K562 (cell line): Measurements from ENCODE around the gene IER3IP1. TPM values are rescaled to one million over a fixed set of nuclear protein-coding genes. Genes with fewer than 3 reads are reported as not detected.

ENCODE experiments used
- ARHGAP35 ChIP-seq: fragments of 450-650 bp; IDR thresholded peaks from 2 replicates; pipeline ENCODE4 v1.6.1; 2018; ENCODE audit not compliant: partially characterized antibody
- ARNT ChIP-seq, 2 experiments: fragments of 450-650 bp; IDR thresholded peaks; 2 replicates each; pipeline ENCODE4 v1.6.1; 2016; ENCODE audit warnings: mild to moderate bottlenecking in 1 of 2
- C11orf30 ChIP-seq: fragments of 450-650 bp; IDR thresholded peaks from 2 replicates; pipeline ENCODE4 v1.6.1; 2016; ENCODE audit warnings: low read depth, mild to moderate bottlenecking
- CBX2 ChIP-seq: fragments of 200-600 bp; sonication (generic); IDR thresholded peaks from one replicate; pipeline ENCODE4 v1.6.1; 2012; ENCODE audit warnings: mild to moderate bottlenecking, low read length, inconsistent platforms; ENCODE audit not compliant: insufficient read depth, poor library complexity, severe bottlenecking
- CEBPB ChIP-seq: fragments of 450-650 bp; IDR thresholded peaks from 2 replicates; pipeline ENCODE4 v1.6.1; 2016; ENCODE audit warnings: missing genetic modification characterization, missing compliant biosample characterization
- CEBPG ChIP-seq, 3 experiments: fragments of 200-800 bp in 1 of 3; sonication (Bioruptor generic) in 1 of 3; sonication (generic) in 1 of 3; formaldehyde crosslinking in 1 of 3; IDR thresholded peaks in 2 of 3; conservative IDR thresholded peaks in 1 of 3; 2 replicates each; pipeline versions ENCODE4 v1.6.1 to v1.8.0; 2016 to 2022; ENCODE audit warnings: missing compliant biosample characterization in 2 of 3, missing genetic modification characterization in 2 of 3, mild to moderate bottlenecking in 1 of 3, missing genetic modification reagents in 1 of 3
- CHD1 ChIP-seq: fragments of 200-600 bp; sonication (generic); IDR thresholded peaks from one replicate; pipeline ENCODE4 v1.6.1; 2012; ENCODE audit warnings: mild to moderate bottlenecking, moderate library complexity, low read length, inconsistent platforms
- ELF1 ChIP-seq: fragments of 200-800 bp; sonication (Bioruptor generic); IDR thresholded peaks from 2 replicates; pipeline ENCODE4 v1.6.1; 2016; ENCODE audit warnings: missing genetic modification characterization, missing compliant biosample characterization
- ELK3 ChIP-seq: fragments of 450-650 bp; formaldehyde crosslinking; IDR thresholded peaks from 2 replicates; pipeline ENCODE4 v1.4.0; 2020; ENCODE audit warnings: mild to moderate bottlenecking
- ESRRA ChIP-seq: fragments of 450-650 bp; IDR thresholded peaks from 2 replicates; pipeline ENCODE4 v1.6.1; 2014; ENCODE audit warnings: low read depth, mild to moderate bottlenecking, moderate library complexity, borderline replicate concordance
- HSF4 ChIP-seq: fragments of 250-450 bp; sonication (Bioruptor Pico); IDR thresholded peaks from 2 replicates; pipeline ENCODE4 v2.1.2; 2022; ENCODE audit warnings: mild to moderate bottlenecking, moderate library complexity, borderline replicate concordance
- KDM1A ChIP-seq, 2 experiments: fragments of 450-650 bp; IDR thresholded peaks; 2 replicates each; pipeline ENCODE4 v1.6.1; 2016; ENCODE audit warnings: mild to moderate bottlenecking in 2 of 2
- MCM2 ChIP-seq: fragments of 450-650 bp; IDR thresholded peaks from 2 replicates; pipeline ENCODE4 v1.6.1; 2017; ENCODE audit warnings: low read depth, mild to moderate bottlenecking
- PHB2 ChIP-seq: fragments of 450-650 bp; IDR thresholded peaks from 2 replicates; pipeline ENCODE4 v1.6.1; 2017; ENCODE audit warnings: low read depth
- POLR2H ChIP-seq: IDR thresholded peaks from 2 replicates; pipeline ENCODE4 v1.6.1; 2016; ENCODE audit warnings: missing genetic modification characterization, low read depth, mild to moderate bottlenecking, control low read depth, missing compliant biosample characterization, moderate library complexity
- SIN3A ChIP-seq, 2 experiments: fragments of 150-350 bp in 1 of 2; IDR thresholded peaks; 2 replicates each; pipeline ENCODE4 v1.6.1; 2011 to 2016; ENCODE audit warnings: borderline replicate concordance in 2 of 2, low read depth in 2 of 2, low read length in 2 of 2, mild to moderate bottlenecking in 2 of 2, moderate library complexity in 2 of 2; ENCODE audit not compliant: control insufficient read depth in 1 of 2
- SMAD2 ChIP-seq: fragments of 150-350 bp; IDR thresholded peaks from 2 replicates; pipeline ENCODE4 v1.6.1; 2014; ENCODE audit warnings: low read depth, mild to moderate bottlenecking, low read length
- SMARCA5 ChIP-seq: fragments of 450-650 bp; IDR thresholded peaks from 2 replicates; pipeline ENCODE4 v1.6.1; 2016
- SRSF1 ChIP-seq: fragments of 200-400 bp; formaldehyde crosslinking; IDR thresholded peaks from 2 replicates; pipeline ENCODE4 v1.6.1; 2017; ENCODE audit warnings: mild to moderate bottlenecking, low read depth, low read length, moderate library complexity
- STAT5A ChIP-seq: IDR thresholded peaks from 2 replicates; pipeline ENCODE4 v1.6.1; 2012; ENCODE audit warnings: low read length, inconsistent platforms, borderline replicate concordance
- TAF9B ChIP-seq: fragments of 450-650 bp; IDR thresholded peaks from 2 replicates; pipeline ENCODE4 v1.6.1; 2018; ENCODE audit warnings: mild to moderate bottlenecking; ENCODE audit not compliant: partially characterized antibody
- THRAP3 ChIP-seq: fragments of 450-650 bp; IDR thresholded peaks from 2 replicates; pipeline ENCODE4 v1.6.1; 2016; ENCODE audit warnings: mild to moderate bottlenecking, inconsistent platforms, borderline replicate concordance
- USF1 ChIP-seq: sonication (generic); formaldehyde crosslinking; IDR thresholded peaks from 2 replicates; pipeline ENCODE4 v1.9.0; 2022; ENCODE audit warnings: mild to moderate bottlenecking, missing genetic modification reagents
- ZFP1 ChIP-seq: fragments of 450-650 bp; formaldehyde crosslinking; IDR thresholded peaks from 2 replicates; pipeline ENCODE4 v1.4.0; 2020; ENCODE audit warnings: mild to moderate bottlenecking, mixed read lengths
- ZFP36 ChIP-seq: fragments of 150-350 bp; IDR thresholded peaks from 2 replicates; pipeline ENCODE4 v1.6.1; 2018; ENCODE audit warnings: low read length, low read depth; ENCODE audit not compliant: partially characterized antibody
- ZNF121 ChIP-seq: sonication (generic); formaldehyde crosslinking; conservative IDR thresholded peaks from 2 replicates; pipeline ENCODE4 v1.8.0; 2022; ENCODE audit warnings: missing genetic modification reagents
- ZNF57 ChIP-seq: fragments of 450-650 bp; formaldehyde crosslinking; IDR thresholded peaks from 2 replicates; pipeline ENCODE4 v1.4.0; 2020; ENCODE audit warnings: mild to moderate bottlenecking, moderate library complexity
- polyA plus RNA-seq, 8 experiments: library from polyadenylated mRNA; depleted of rRNA in 4 of 8; stranded (reverse) in 5 of 8; unstranded in 3 of 8; fragments of >200 nt; fragmentation: Nextera tagmentation in 2 of 8; fragmentation: Illumina TruSeq in 1 of 8; extraction: Ambion mirVana in 2 of 8; extraction: Trizol in 1 of 8; gene quantifications; 2 replicates each; pipeline versions ENCODE4 v1.2.1 to v1.2.3, GENCODE V29; 2011 to 2014; ENCODE audit warnings: inconsistent platforms in 1 of 8, missing spikeins in 1 of 8
- total RNA-seq, 7 experiments: library from RNA; depleted of rRNA in 6 of 7; stranded (reverse); fragments of >200 nt in 6 of 7; fragmentation: Illumina TruSeq in 2 of 7; extraction: Trizol in 2 of 7; gene quantifications; 2 replicates each; pipeline versions ENCODE4 v1.2.1 to v1.2.3, GENCODE V29; 2011 to 2021; ENCODE audit warnings: low replicate concordance in 1 of 7

Gene IER3IP1
- total and polyA plus RNA-seq, 9 of the 15 experiments (the other 6 are each of a cell fraction or from before 2014, with no cell fraction given): 9.0 to 38.2 (median 19.9) TPM

GRCh38 chr18:47175283-47175897 lies 774 bp downstream of the IER3IP1 start (continued):
- no peak for TF ChIP-seq ELK3 (CRISPR knock-in tag)
- no peak for TF ChIP-seq SIN3A (IDR thresholded peaks at IDR 0.05; ENCODE audit: borderline replicate concordance in 2 of 2, control insufficient read depth in 1 of 2, low read depth in 2 of 2, low read length in 2 of 2)
- no peak for TF ChIP-seq MCM2
- no peak for TF ChIP-seq CBX2
- peak; percentile 76 for TF ChIP-seq ZNF121
- TF ChIP-seq CHD1: no peak
- peak; percentile 84 for TF ChIP-seq CEBPB (tag)
- no peak for TF ChIP-seq HSF4 (CRISPR knock-in tag)
- TF ChIP-seq SMAD2: no peak
- TF ChIP-seq KDM1A (IDR thresholded peaks at IDR 0.05): peak in 1 of 2 experiments; percentile 67; a peak in 1 of 4 replicates
- no peak for TF ChIP-seq USF1 (CRISPR knock-in tag)
- no peak for TF ChIP-seq CEBPG (CRISPR knock-in tag; IDR thresholded peaks at IDR 0.05)
- TF ChIP-seq CEBPG (tag; conservative IDR thresholded peaks at IDR 0.05 in 1 of 2, IDR thresholded peaks at IDR 0.05 in 1 of 2): peak in 1 of 2 experiments; percentile 71; a peak in 2 of 4 replicates
- no peak for TF ChIP-seq POLR2H (tag)
- TF ChIP-seq ESRRA: no peak
- no peak for TF ChIP-seq TAF9B
- TF ChIP-seq ARNT (IDR thresholded peaks at IDR 0.05): no peak
- TF ChIP-seq C11orf30: no peak
- TF ChIP-seq SMARCA5: 0 out of 2 replicates have a peak, but pooled peaks have one; percentile 50
- no peak for TF ChIP-seq THRAP3
- no peak for TF ChIP-seq SRSF1
- no peak for TF ChIP-seq ELF1 (tag)
- TF ChIP-seq PHB2: no peak
- no peak for TF ChIP-seq ZFP1 (CRISPR knock-in tag)
- no peak for TF ChIP-seq ARHGAP35
- no peak for TF ChIP-seq STAT5A
- TF ChIP-seq ZNF57 (CRISPR knock-in tag): no peak
- TF ChIP-seq ZFP36: no peak
